Cortex of kidney (tissue), 1 donor: ENCODE data around the gene RTN4R.
"Not testable (repeated sequence)": the region's sequence is repeated elsewhere in the genome, so short reads cannot be mapped to it uniquely, and the experiment has no call there.

Experiments
- DNase-seq: peaks from one replicate; lab custom pipeline; 2025; lab: John Stamatoyannopoulos, UW

RTN4R gene

GRCh38 chr22:20305894-20306645 is 38.0 kb upstream of the RTN4R start:
- no peak for DNase-seq

GRCh38 chr22:20305230-20305893 is 37.2 kb upstream of the RTN4R start:
- not testable (repeated sequence) for DNase-seq

GRCh38 chr22:20304646-20305045 is 36.5 kb upstream of the RTN4R start:
- DNase-seq, result no peak

GRCh38 chr22:20303229-20303534 is 35.1 kb upstream of the RTN4R start:
- not testable (repeated sequence) for DNase-seq

- DNase-seq, result no peak
Observed at GRCh38 chr22:20302438-20303228, 34.5 kb upstream of the RTN4R start.

GRCh38 chr22:20299746-20300136 is 31.6 kb upstream of the RTN4R start:
- DNase-seq, result no peak

GRCh38 chr22:20298803-20299745 is 31.0 kb upstream of the RTN4R start:
- DNase-seq, result no peak

- no peak for DNase-seq
Observed at GRCh38 chr22:20298110-20298802, 30.1 kb upstream of the RTN4R start.

- DNase-seq, result no peak
Observed at GRCh38 chr22:20297414-20298109, 29.4 kb upstream of the RTN4R start.

GRCh38 chr22:20296598-20296997 is 28.5 kb upstream of the RTN4R start:
- no peak for DNase-seq

GRCh38 chr22:20295262-20296064 is 27.3 kb upstream of the RTN4R start:
- no peak for DNase-seq

- no peak for DNase-seq
Observed at GRCh38 chr22:20292673-20293232, 24.6 kb upstream of the RTN4R start.

GRCh38 chr22:20292108-20292507 is 24.0 kb upstream of the RTN4R start:
- no peak for DNase-seq

- no peak for DNase-seq
Observed at GRCh38 chr22:20291604-20292063, 23.5 kb upstream of the RTN4R start.

GRCh38 chr22:20291249-20291586 is 23.1 kb upstream of the RTN4R start:
- DNase-seq, result no peak

GRCh38 chr22:20290578-20291248 is 22.6 kb upstream of the RTN4R start:
- DNase-seq, result no peak

- no peak for DNase-seq
Observed at GRCh38 chr22:20290045-20290392, 21.9 kb upstream of the RTN4R start.

GRCh38 chr22:20289182-20290044 is 21.3 kb upstream of the RTN4R start:
- DNase-seq, result not testable (repeated sequence)
